ENCODE results near the gene ATXN7.

ATXN7 gene

DNA sequence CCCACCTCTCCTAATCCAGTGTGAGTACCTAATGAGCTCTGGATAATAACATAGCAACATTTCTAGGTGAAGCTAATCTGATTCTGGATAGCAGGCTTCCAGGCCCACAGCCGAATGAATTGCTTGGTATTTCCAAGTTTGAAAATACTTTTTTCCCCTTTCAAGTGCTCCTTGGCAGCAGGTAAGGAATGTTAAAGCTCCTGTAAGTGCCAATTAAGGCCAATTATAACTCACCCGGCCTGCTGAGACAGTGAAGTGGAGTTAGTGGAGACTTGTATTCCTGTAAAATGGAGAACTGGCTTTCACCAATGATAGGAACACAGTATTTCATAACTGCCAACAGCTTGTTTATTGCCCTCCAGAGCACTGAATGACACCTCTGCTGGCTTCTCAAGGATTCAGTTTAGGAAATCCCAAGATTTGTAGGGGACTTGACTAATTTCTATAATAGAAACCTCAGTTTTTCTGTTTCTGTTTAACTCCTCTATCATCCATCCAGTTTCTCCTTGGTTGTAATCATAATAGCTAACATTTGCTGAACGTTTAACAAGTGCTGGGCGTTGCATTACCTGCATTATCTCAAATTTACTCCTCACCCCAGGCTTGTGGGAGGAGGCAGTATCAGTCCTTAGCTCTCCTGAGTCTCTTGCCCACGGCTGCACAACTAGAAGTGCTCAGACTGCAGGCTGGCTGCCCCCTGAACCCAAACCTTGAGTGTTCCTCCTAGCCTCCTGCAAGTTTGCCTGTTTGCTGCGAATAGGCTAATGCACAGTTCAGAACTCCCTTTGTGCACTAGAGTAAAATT, 101.2 kb downstream of the ATXN7 start:
- peaks cover 17% of the 10 kb centered on the region for H3K36me3 Mint-ChIP-seq
- H3K27ac Mint-ChIP-seq = no peak overlapping the region
- no peaks in the 10 kb centered on the region for H3K27me3 Mint-ChIP-seq
- DNase-seq = no peak
- CTCF ChIA-PET = interaction anchor here (0.7 to 12.1 kb wide), 6 partner anchors 9 to 58 kb away, joined by 3 to 139 read pairs (median 4); partner anchors contain the start of gene PSMD6
- no peaks in the 10 kb centered on the region for H3K9me3 Mint-ChIP-seq
- H3K4me1 Mint-ChIP-seq = peaks cover 53% of the 10 kb centered on the region
- H3K4me3 Mint-ChIP-seq = no peak overlapping the region

- peaks cover 20% of the 10 kb centered on the region for H3K36me3 Mint-ChIP-seq
- H3K9me3 Mint-ChIP-seq = no peaks in the 10 kb centered on the region
- no peak overlapping the region for H3K4me3 Mint-ChIP-seq
- H3K4me1 Mint-ChIP-seq = peaks cover 55% of the 10 kb centered on the region
- peak overlapping the region; percentile 99 for H3K27ac Mint-ChIP-seq
- H3K27me3 Mint-ChIP-seq = no peaks in the 10 kb centered on the region
- CTCF ChIA-PET = interaction anchor here (1.1 to 12.1 kb wide), 2 partner anchors 27 to 56 kb away, joined by 4 to 139 read pairs; no protein-coding TSS in a partner anchor
- no peak for DNase-seq
These were observed 102.3 kb downstream of the ATXN7 start for GRCh38 chr3:63966007-63966406.

GRCh38 chr3:63966871-63967270, 103.2 kb downstream of the ATXN7 start:
- Mint-ChIP-seq H3K4me1 (peaks cover 61% of the 10 kb centered on the region), H3K27ac (peak overlapping the region; percentile 99), H3K36me3 (peaks cover 20% of the 10 kb centered on the region), H3K4me3 (peak overlapping the region; percentile 69), H3K9me3 (no peaks in the 10 kb centered on the region), H3K27me3 (no peaks in the 10 kb centered on the region)
- no peak for DNase-seq
- CTCF ChIA-PET = interaction anchor here (1.1 to 12.1 kb wide), 3 partner anchors 12 to 55 kb away, joined by 4 to 139 read pairs (median 5); no protein-coding TSS in a partner anchor

DNA sequence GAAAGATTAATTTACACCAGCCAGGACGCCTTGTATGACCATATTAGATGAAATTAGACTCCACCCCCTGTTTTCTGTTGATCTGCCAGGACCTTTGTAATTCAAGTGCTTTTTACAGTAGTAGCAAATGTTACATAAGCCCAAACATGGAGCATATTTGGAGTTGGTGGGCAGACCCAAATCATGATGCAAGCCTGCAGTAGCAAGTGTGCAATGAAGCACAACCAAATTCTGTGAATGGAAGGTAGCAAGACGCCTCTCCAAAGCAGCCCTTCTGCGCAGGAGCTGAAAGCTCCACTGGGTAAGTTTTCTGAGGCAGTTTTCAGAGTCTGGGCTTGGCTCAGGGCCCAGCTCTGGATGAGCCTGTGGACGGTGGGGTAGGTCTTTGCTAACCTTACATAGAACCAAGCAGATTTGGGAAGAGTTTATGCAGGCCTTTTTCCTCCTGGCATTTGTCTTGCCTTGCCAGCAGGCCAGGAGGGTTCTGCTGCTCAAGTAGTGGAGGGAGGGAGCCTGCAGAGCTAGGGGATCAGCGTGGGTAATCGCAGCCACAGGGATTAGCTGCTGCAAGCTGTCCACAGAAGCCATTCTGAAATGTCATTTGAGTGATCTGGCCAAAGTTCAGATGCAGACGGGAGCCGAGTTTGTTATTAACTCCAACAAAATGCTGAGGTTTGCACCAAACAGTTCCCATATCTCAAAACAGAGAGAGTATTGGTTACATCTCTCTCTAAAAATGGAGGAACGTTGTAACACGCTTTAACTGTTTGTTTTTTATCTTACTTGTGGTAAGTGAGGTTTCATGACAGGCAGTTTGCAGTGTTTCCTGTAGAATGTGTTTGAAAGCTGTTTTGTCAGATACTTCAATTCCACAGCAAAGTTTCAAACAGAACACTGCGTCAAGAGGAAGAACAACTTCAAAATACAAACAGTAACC, 104.3 kb downstream of the ATXN7 start:
- Mint-ChIP-seq H3K27me3 (no peaks in the 10 kb centered on the region), H3K4me3 (peak overlapping the region; percentile 87), H3K4me1 (peaks cover 70% of the 10 kb centered on the region), H3K9me3 (no peaks in the 10 kb centered on the region), H3K36me3 (peaks cover 31% of the 10 kb centered on the region), H3K27ac (peak overlapping the region; percentile 99)
- peak; percentile 56 for DNase-seq
- CTCF ChIA-PET = interaction anchor here (0.7 to 12.1 kb wide), 8 partner anchors 8 to 57 kb away, joined by 3 to 139 read pairs (median 4); no protein-coding TSS in a partner anchor

DNA sequence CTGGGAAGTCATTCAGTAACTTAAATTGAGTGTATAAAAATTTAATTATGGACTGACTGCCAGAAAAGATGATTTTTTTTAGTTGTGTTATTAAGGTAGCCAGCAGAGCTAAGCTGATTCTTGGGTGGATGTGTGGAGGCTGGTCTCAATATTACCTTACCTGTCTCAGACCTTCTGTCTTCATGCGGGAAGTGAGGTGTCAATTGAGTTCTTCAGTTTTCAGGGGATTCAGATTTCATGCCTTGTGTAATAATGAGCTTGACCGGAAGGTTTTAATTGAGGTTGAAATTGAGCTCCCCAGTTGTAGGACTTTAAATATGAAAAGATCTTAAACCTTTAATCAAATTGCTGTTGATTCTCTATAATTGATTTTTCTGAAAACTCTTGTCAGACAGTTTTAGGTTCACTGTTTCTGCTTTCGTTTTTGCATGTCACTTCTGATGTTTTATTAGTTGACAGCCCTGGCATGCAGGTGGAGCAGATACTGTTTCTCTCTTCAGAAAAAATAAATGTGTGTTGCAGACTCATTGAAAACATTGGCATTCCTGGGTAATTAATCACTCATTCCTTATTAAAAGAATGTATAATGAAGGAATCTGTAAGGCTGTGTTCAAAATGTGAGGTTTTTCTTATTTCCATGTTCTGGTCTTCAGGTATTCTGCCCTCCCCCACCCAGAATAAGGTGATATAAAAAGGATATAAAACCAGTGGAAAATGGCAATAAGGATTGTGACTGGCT, 105.1 kb downstream of the ATXN7 start:
- Mint-ChIP-seq H3K27me3 (no peaks in the 10 kb centered on the region), H3K4me3 (peak overlapping the region; percentile 87), H3K36me3 (peaks cover 37% of the 10 kb centered on the region), H3K9me3 (no peaks in the 10 kb centered on the region), H3K4me1 (peaks cover 72% of the 10 kb centered on the region), H3K27ac (peak overlapping the region; percentile 99)
- no peak for DNase-seq
- CTCF ChIA-PET = interaction anchor here (0.7 to 12.1 kb wide), 7 partner anchors 9 to 24 kb away, joined by 3 to 139 read pairs (median 4); no protein-coding TSS in a partner anchor

DNA sequence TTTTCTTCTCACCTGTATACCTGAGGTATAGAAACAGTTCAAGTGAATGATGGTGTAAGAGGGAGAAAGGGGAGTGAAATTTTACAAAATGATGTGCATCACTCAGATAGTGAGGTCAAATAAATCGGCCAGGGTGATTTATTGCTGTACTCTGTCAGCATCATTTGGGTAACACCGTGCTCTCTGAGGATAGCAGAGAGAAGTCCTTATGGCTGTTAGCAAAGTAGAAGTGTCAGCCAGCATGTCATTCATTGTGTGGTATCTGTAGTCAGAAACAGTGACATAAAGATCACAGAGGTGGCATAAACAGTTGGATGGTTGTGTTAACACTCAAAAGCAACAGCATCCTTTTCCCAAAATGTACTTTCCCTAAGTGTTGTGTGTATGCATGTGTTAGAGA, 106.2 kb downstream of the ATXN7 start:
- no peak for DNase-seq
- Mint-ChIP-seq H3K4me3 (peak overlapping the region; percentile 87), H3K36me3 (peaks cover 46% of the 10 kb centered on the region), H3K27ac (peak overlapping the region; percentile 99), H3K4me1 (peaks cover 77% of the 10 kb centered on the region), H3K27me3 (no peaks in the 10 kb centered on the region), H3K9me3 (no peaks in the 10 kb centered on the region)
- CTCF ChIA-PET = interaction anchor here (1.7 to 12.1 kb wide), 2 partner anchors 9 to 23 kb away, joined by 6 to 139 read pairs; no protein-coding TSS in a partner anchor

- CTCF ChIA-PET = interaction anchor here (1.1 to 12.1 kb wide), 4 partner anchors 8 to 53 kb away, joined by 3 to 139 read pairs (median 4); no protein-coding TSS in a partner anchor
- Mint-ChIP-seq H3K27me3 (no peaks in the 10 kb centered on the region), H3K36me3 (peaks cover 50% of the 10 kb centered on the region), H3K27ac (peak overlapping the region; percentile 99), H3K4me3 (peak overlapping the region; percentile 87), H3K4me1 (peaks cover 76% of the 10 kb centered on the region), H3K9me3 (no peaks in the 10 kb centered on the region)
- DNase-seq = no peak
These were observed 107.2 kb downstream of the ATXN7 start for GRCh38 chr3:63970631-63971475.

- no peak for DNase-seq
- Mint-ChIP-seq H3K27me3 (no peaks in the 10 kb centered on the region), H3K4me3 (peak overlapping the region; percentile 40), H3K36me3 (peaks cover 61% of the 10 kb centered on the region), H3K9me3 (no peaks in the 10 kb centered on the region), H3K27ac (peak overlapping the region; percentile 83), H3K4me1 (peaks cover 79% of the 10 kb centered on the region)
- CTCF ChIA-PET = interaction anchor here (0.6 to 2.7 kb wide), 2 partner anchors 11 to 22 kb away, joined by 3 to 9 read pairs; no protein-coding TSS in a partner anchor
These were observed 108.5 kb downstream of the ATXN7 start for GRCh38 chr3:63972196-63972595.

DNA sequence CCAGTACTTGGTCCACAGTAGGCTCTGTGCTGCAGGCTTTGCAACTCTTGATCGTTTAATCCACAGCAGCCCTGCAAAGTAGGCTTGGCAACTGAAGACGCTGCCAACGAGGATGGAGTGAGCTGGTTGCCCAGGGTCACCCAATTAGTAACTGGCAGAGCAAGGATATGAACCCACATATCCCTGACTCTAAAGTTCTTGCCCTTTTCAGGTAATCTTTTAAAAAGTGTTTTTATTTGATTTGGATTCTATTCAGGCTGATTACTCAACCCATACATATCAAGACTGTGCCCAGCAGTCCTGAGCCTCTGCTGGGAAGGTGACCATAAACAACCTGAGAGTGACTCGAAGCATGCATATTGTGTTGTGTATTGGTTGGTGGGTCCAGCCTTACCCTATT, 109.3 kb downstream of the ATXN7 start:
- no peaks in the 10 kb centered on the region for H3K27me3 Mint-ChIP-seq
- CTCF ChIA-PET = interaction anchor here (2.7 kb wide), 1 partner anchor 21 kb away, joined by 9 read pairs; no protein-coding TSS in a partner anchor
- no peak for DNase-seq
- H3K4me1 Mint-ChIP-seq = peaks cover 83% of the 10 kb centered on the region
- no peaks in the 10 kb centered on the region for H3K9me3 Mint-ChIP-seq
- H3K27ac Mint-ChIP-seq = peak overlapping the region; percentile 83
- no peak overlapping the region for H3K4me3 Mint-ChIP-seq
- H3K36me3 Mint-ChIP-seq = peaks cover 65% of the 10 kb centered on the region

GRCh38 chr3:63973406-63973805, 109.7 kb downstream of the ATXN7 start:
- no peaks in the 10 kb centered on the region for H3K9me3 Mint-ChIP-seq
- peaks cover 64% of the 10 kb centered on the region for H3K36me3 Mint-ChIP-seq
- H3K27me3 Mint-ChIP-seq = no peaks in the 10 kb centered on the region
- CTCF ChIA-PET = interaction anchor here (0.8 to 2.7 kb wide), 2 partner anchors 8 to 21 kb away, joined by 4 to 9 read pairs; no protein-coding TSS in a partner anchor
- H3K4me1 Mint-ChIP-seq = peaks cover 86% of the 10 kb centered on the region
- peak overlapping the region; percentile 39 for H3K27ac Mint-ChIP-seq
- no peak overlapping the region for H3K4me3 Mint-ChIP-seq
- no peak for DNase-seq

- DNase-seq = no peak
- peaks cover 61% of the 10 kb centered on the region for H3K36me3 Mint-ChIP-seq
- CTCF ChIA-PET = no interaction called here
- H3K9me3 Mint-ChIP-seq = no peaks in the 10 kb centered on the region
- no peaks in the 10 kb centered on the region for H3K27me3 Mint-ChIP-seq
- H3K4me3 Mint-ChIP-seq = no peak overlapping the region
- no peak overlapping the region for H3K27ac Mint-ChIP-seq
- peaks cover 92% of the 10 kb centered on the region for H3K4me1 Mint-ChIP-seq
These were observed 110.8 kb downstream of the ATXN7 start for GRCh38 chr3:63974451-63974850.

DNA sequence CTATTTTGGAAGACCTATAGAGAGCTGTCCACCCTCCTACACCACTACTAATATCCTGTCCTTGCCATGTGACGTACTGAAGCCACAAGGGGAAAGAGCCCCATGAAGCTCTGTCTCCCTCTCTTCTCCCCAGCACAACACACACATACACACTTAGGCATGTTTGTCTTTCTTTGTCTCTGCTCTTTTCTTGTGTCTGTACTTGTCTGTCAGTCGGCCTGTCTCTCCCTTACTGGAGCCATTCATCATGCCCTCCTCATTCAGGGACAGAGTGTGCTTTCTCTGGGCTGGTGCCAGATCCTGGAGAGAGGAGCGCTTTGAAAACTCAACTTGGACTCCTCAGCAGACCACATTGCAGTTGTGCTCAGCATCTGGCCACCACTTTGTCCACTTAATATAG, 112.1 kb downstream of the ATXN7 start:
- no peak overlapping the region for H3K27ac Mint-ChIP-seq
- H3K27me3 Mint-ChIP-seq = no peaks in the 10 kb centered on the region
- no peak for DNase-seq
- CTCF ChIA-PET = interaction anchor here (0.5 to 1.7 kb wide), 3 partner anchors 9 to 14 kb away, joined by 3 to 6 read pairs (median 5); no protein-coding TSS in a partner anchor
- H3K4me1 Mint-ChIP-seq = peaks cover 93% of the 10 kb centered on the region
- peaks cover 62% of the 10 kb centered on the region for H3K36me3 Mint-ChIP-seq
- H3K9me3 Mint-ChIP-seq = no peaks in the 10 kb centered on the region
- no peak overlapping the region for H3K4me3 Mint-ChIP-seq
